Epithelial cell of esophagus (primary cell): Measurements from ENCODE around the gene NOC4L.

Source experiments
- DNase-seq: peaks from one replicate; pipeline ENCODE4 v3.0.0; 2010; ENCODE audit warnings: low read depth
- H3K4me3 ChIP-seq: 2 replicates; pipeline ENCODE4 v1.5.1; 2011; ENCODE audit warnings: mild to moderate bottlenecking, low read length, control low read depth
- TF ChIP-seq, protein P1 (sequence below): IDR thresholded peaks from 2 replicates; pipeline ENCODE4 v1.5.1; 2011; ENCODE audit warnings: low read depth, mild to moderate bottlenecking, low read length, control low read depth, inconsistent platforms; ENCODE audit not compliant: insufficient read depth; ENCODE audit errors: missing control alignments

The NOC4L gene

DNA sequence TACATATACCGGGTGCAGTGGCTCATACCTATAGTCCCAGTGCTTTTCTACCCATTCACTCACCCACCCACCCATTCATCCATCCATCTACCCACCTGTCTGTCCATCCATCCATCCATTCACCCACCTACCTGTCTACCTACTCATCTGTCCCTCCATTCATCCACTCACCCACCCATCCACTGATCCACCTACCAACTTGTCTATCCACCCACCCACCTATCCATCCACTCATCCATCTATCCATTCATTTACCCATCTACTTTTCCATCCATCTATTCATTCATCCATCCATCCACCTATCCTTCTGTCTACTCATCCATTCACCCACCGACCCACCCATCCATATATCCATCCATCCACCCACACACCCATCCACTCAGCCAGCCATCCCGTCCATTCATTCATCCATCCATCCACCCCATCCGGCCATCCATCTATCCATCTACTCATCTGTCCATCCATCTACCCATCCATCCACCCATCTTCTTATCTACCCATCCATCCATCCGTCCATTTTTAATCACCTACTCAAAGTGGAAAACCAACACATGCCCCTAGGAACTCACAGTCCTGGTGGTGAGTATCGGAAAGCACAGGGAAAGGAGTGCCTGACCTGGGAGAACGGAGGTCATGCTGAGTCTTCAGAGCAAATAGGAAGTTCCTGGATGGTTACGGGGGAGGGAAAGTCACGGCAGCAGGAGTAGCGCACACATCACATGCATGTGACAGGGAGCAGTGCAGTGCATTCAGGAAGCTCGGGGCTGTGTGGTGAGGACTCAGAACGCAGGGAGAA, 20.1 kb upstream of the NOC4L start:
- no peak overlapping the region for H3K4me3 ChIP-seq
- TF ChIP-seq, protein P1, sequence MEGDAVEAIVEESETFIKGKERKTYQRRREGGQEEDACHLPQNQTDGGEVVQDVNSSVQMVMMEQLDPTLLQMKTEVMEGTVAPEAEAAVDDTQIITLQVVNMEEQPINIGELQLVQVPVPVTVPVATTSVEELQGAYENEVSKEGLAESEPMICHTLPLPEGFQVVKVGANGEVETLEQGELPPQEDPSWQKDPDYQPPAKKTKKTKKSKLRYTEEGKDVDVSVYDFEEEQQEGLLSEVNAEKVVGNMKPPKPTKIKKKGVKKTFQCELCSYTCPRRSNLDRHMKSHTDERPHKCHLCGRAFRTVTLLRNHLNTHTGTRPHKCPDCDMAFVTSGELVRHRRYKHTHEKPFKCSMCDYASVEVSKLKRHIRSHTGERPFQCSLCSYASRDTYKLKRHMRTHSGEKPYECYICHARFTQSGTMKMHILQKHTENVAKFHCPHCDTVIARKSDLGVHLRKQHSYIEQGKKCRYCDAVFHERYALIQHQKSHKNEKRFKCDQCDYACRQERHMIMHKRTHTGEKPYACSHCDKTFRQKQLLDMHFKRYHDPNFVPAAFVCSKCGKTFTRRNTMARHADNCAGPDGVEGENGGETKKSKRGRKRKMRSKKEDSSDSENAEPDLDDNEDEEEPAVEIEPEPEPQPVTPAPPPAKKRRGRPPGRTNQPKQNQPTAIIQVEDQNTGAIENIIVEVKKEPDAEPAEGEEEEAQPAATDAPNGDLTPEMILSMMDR = no peak
- DNase-seq = no peak

DNA sequence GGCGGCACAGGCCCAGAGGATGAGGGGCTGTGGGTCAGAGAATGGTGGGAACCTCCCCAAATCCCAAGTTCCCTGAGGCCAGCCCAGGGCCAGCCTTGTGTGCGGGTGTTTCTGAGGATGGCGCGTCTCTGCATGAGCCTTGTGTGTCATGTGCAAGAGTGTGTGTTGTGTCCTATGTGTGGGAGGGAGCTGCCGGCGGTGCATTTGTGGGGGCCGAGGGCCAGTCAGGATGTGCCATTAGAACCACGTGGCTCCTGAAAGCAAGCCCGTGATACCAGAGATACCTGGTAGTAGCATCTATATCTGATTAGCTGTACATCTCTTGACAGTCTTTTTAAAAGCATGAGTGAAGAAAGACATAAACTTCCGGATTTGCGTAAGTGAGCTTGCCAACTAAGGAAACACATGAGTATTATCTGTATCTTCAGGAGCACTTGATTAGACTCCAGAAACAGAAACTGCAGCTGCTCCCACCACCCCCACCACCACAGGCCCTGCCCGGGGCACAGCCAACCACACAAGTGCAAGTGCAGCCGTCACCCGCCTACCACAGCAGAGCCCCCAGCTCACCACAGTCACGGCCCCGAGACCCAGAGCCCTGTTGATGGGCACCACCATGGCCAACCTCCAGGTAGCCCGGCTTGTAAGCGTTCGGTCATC, 19.4 kb upstream of the NOC4L start:
- H3K4me3 ChIP-seq = no peak overlapping the region
- TF ChIP-seq, protein P1 = no peak
- DNase-seq = no peak

- no peak overlapping the region for H3K4me3 ChIP-seq
- TF ChIP-seq, protein P1 = no peak
- DNase-seq = no peak
Measured at GRCh38 chr12:132125736-132126135, 18.5 kb upstream of the NOC4L start.

DNA sequence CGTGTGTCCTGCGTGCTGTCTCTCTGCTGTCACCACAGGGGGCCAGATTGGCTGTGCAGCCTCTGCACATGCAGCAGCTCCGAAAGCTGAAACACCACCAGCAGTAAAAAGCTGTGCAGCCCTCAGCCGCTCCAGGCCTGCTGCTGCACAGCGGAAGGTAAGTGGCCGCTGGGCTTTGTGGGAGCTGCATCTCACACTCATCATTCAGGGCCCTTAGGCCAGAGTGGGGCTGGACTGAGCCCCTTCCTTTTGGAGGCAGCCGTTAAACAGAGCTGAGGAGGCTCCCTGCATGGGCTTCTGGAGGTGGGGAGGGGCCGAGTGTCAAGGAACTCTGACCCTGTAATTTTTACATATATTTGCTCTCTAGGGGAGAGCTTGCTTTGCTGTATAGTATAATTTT, 17.2 kb upstream of the NOC4L start:
- no peak for DNase-seq
- TF ChIP-seq, protein P1 = no peak
- no peak overlapping the region for H3K4me3 ChIP-seq

DNA sequence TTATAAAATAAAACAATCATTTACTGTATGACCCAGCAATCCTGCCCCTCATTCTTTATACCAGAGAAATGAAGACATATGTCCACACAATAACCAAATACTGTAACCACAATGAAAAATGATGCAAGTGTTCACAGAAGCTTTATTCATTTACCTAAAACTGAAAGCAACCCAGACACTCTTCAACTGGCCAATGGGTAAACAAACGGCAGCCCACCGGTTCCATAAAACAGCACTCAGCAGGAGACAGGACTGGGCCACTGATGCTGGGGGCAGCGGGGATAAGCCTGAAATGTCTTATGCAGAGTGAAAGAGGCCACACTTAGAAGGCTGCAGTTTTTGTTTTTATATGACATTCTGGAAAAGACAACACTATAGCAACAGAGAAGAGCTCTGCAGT, 15.2 kb upstream of the NOC4L start:
- no peak for DNase-seq
- H3K4me3 ChIP-seq = no peak overlapping the region
- TF ChIP-seq, protein P1 = no peak

- DNase-seq = no peak
- no peak overlapping the region for H3K4me3 ChIP-seq
- TF ChIP-seq, protein P1 = no peak
Measured at GRCh38 chr12:132130690-132131089, 13.6 kb upstream of the NOC4L start.
